Fibroblast of villous mesenchyme (primary cell): ENCODE results near the gene RUNX1. TPM values are rescaled to one million over a fixed set of nuclear protein-coding genes. Genes with fewer than 3 reads are reported as not detected.
A peak's percentile ranks its signal among the peaks of the same experiment; 100 is the strongest.

Experiments
- DNase-seq: peaks from one replicate; pipeline ENCODE4 v3.0.0-alpha.2; 2010; ENCODE audit warnings: low read depth
- H3K4me3 ChIP-seq: 2 replicates; pipeline ENCODE4 v1.5.1; 2011; ENCODE audit warnings: low read depth, mild to moderate bottlenecking, low read length
- total RNA-seq: library from RNA; depleted of rRNA; stranded (reverse); fragments of >200 nt; gene quantifications from 2 replicates; pipeline ENCODE4 v1.2.3, GENCODE V29; 2012
- TF ChIP-seq, protein P1 (sequence below): IDR thresholded peaks from 2 replicates; pipeline ENCODE4 v1.5.1; 2012; ENCODE audit warnings: low read depth, mild to moderate bottlenecking, low read length; ENCODE audit not compliant: insufficient read depth

RUNX1 gene
- total RNA-seq, 1 donor: 21.6 TPM

DNA sequence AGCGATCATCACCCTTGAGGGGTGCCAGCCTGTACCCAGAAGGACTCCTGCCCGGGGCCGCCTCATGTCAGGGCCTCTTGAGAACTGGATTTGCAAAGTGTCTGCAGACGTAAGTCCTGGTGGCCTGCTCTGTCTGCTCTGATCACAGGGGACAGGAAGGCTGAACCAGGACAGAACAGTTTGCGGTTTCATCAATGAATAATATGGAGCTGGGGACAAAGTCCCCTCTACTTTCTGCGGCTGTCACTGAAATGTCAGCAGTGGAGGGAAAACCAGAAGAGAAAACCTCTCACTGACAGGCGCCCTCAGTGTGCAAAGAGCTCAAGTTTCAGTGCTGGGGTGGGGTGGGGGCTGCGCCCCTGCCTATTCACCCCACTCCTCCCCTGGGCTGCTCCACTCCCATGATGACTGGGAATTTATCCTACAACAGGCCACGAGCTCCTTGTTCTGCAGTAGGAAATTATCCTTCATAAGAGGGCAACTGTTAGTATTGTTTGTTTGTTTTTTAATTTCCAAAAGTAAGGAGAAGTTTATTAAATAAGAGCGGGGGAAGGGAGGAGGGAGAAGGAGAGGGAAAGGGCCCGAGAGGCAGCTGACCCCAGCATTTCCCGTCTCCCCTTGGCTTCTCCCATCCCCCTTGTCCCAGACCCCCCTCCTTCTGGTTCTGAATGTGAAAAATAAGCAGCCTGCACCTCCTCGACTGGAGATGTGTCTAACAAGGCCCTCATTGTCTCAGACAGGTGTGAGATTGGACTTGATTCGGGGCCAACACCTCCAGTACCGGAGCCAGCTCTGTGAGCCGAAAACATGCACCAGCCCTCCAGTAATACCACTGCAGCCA, 231.1 kb downstream of the RUNX1 start:
- TF ChIP-seq, protein P1, sequence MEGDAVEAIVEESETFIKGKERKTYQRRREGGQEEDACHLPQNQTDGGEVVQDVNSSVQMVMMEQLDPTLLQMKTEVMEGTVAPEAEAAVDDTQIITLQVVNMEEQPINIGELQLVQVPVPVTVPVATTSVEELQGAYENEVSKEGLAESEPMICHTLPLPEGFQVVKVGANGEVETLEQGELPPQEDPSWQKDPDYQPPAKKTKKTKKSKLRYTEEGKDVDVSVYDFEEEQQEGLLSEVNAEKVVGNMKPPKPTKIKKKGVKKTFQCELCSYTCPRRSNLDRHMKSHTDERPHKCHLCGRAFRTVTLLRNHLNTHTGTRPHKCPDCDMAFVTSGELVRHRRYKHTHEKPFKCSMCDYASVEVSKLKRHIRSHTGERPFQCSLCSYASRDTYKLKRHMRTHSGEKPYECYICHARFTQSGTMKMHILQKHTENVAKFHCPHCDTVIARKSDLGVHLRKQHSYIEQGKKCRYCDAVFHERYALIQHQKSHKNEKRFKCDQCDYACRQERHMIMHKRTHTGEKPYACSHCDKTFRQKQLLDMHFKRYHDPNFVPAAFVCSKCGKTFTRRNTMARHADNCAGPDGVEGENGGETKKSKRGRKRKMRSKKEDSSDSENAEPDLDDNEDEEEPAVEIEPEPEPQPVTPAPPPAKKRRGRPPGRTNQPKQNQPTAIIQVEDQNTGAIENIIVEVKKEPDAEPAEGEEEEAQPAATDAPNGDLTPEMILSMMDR: no peak
- no peak overlapping the region for H3K4me3 ChIP-seq
- no peak for DNase-seq

DNA sequence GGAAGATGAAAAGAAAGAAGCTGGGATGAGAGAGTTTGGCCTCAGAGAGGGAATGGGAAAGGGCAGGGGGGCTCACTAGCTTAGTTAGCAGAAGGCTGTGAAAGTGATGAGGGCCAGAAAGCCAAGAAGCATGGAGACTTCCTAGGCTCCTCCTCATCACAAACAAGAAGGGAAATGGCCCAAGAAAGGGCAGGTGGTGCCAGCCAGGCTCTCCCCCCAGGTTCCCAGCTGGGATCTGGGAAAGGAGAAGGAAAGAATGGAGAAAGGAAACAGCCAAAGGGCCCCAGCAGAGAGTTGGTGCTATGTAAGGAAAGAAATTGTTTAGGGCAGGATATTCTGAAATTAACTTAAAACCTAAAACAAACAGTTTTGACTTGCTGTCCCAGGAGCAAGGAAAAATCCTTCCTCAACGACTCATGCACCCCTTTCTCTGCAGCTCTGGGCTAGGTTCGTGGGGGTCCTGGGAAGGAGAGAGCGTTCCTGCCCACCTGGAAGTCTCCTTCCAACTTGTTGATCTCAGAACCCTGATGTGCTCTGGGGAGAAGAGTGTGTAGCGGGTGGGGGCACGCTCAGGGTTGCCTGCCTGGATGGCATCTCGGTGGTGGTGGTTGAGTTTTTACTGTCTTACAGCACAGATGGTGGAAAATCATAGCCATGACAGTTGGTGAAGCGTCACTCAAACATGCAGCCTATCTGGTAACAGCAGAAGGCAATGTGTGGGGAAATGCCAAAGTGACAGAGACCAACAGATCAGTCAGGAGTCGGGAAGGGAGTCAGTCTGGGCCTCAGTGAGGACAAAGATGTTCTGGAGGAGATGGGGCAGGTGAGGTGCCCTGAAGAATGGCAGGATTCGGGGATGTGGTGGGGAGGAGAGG, 233.0 kb downstream of the RUNX1 start:
- no peak for DNase-seq
- TF ChIP-seq, protein P1: no peak
- H3K4me3 ChIP-seq: no peak overlapping the region

DNA sequence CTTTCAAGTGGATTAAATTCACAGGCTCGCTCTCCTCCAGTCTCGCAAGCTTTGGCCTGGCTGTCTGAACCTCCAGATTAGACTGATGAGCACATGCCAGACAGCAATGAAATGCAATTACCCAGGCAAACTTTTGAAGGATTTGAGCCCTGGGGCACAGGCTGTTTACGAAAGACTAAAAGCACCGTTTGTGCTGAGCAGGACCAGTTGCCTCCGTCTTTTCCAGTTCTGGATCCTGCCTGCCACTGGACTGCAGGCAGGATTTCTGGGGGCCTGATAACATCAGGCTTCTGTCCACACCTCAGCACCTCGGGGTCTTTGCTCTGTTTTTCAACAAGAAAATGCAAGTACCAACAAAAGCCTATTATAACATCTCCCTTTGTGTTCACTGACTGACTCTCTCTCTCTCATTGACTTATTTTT, 234.6 kb downstream of the RUNX1 start:
- no peak for DNase-seq
- TF ChIP-seq, protein P1: no peak
- H3K4me3 ChIP-seq: no peak overlapping the region

DNA sequence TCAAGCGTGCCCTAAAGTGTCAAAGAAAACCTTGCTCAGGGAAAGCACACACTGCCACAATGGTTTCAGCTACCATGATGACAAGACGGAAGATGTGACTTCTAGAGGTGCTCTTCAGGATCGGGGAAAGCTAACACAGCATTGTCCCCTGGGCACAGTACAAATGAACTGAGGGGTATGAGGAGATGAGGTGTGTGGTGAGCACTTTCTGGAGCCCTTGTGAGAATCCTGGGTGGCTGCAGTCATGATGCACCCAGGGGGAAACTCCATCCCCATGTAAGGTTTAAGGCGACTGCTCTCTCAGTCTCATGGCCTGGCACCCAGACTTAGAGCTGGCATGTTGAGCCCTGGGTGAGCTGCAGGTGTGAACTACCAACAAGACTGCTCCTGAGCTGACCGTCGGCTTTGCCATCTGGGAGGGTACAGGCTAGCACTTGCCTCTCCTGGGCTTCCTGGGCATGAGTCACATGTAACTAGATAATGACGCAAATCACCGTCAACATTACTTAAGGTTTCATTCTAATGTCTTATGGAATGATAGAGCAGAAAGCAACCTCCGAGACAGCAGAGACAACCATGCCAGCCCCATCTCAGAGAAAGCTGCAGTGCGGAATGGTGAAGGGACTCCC, 235.7 kb downstream of the RUNX1 start:
- peak; percentile 81 for DNase-seq
- TF ChIP-seq, protein P1: no peak
- no peak overlapping the region for H3K4me3 ChIP-seq

DNA sequence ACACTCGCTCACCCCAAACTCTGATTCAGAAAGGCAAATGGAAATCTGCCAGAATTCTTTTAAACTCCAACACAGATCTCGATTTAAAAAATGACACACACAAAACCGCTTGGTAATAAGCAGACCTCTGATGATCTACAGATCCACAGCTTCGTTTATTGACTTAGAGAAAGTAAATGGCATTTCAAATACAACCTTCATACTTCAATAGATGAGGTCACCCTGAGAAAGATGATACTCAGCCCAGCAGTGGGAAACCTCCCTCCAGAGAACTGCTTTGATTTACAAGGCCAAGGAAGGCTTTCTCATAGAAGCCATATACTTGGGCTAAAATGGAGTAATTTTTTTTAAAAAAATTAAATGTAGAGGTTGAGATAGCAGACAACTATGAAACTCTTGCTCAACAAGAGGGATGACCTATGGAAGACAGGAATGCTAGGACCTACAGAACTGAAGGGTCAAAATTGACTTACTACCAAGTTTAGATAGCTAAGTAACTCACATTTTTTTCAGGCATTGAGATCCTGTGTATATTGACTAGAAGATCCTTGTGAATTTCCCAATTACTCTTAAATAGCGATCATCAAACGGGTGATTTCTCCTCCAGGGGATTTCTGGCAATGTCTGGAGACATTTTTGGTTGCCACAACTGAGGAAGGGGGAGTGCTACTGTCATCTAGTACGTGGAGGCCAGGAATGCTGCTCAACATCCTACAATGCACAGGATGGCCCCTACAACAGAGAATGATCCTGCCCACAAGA, 236.4 kb downstream of the RUNX1 start:
- TF ChIP-seq, protein P1: no peak
- DNase-seq: peak; percentile 94
- H3K4me3 ChIP-seq: no peak overlapping the region

DNA sequence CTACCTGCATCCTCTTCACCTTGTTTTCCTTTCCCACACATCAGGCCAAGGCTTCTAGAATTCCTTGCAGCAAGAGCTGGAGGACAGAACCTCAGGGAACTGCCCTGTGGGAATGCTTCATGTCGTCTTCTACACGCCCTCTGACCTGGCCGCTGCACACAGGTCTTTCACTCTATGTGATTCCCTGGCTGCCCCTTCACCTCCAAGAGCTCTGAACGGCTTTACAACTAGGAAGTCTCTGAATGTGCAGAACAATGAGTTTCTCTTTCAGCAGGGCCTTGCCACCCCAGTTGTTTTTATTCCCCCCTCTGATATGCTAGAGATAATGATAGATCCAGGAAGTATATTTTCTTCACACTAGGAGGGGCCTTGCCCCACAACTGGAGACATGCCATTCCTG, 237.7 kb downstream of the RUNX1 start:
- TF ChIP-seq, protein P1: no peak
- H3K4me3 ChIP-seq: no peak overlapping the region
- DNase-seq: no peak
